Measurements from ENCODE around the gene EPC1.
A peak's percentile ranks its signal among the peaks of the same experiment; 100 is the strongest.

EPC1 gene

GRCh38 chr10:32337350-32337749 is 9.6 kb downstream of the EPC1 start:
- DNase-seq (ENCODE audit: low spot score) = no peak

- no peak for DNase-seq (ENCODE audit: low spot score)
These were observed 13.1 kb downstream of the EPC1 start for GRCh38 chr10:32333849-32334248.

DNA sequence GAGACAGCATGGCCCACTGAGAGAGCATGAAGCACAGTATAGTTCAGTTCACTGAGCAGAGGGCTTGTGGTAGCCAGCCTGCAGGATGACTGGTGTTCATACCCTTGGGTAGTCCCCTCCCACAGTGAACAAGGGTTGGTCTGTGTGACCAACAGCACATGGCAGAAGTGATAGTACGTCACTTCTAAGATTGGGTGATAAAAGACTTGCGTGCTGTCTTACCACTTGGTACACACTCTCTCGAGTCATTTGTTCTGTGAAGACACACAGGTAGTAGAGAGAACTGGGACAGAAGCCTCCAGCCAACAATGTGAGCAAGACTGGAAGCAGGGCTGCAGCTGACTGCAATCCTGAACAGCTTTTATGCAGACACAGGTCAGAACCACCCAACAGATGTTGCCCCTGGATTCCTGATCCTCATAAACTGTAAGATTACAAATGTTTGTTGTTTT is 14.6 kb downstream of the EPC1 start:
- no peak for DNase-seq (ENCODE audit: low spot score)

- DNase-seq (ENCODE audit: low spot score) = no peak
These were observed 15.4 kb downstream of the EPC1 start for GRCh38 chr10:32331606-32332005.

GRCh38 chr10:32330214-32330613 is 16.7 kb downstream of the EPC1 start:
- no peak for DNase-seq (ENCODE audit: low spot score)

DNA sequence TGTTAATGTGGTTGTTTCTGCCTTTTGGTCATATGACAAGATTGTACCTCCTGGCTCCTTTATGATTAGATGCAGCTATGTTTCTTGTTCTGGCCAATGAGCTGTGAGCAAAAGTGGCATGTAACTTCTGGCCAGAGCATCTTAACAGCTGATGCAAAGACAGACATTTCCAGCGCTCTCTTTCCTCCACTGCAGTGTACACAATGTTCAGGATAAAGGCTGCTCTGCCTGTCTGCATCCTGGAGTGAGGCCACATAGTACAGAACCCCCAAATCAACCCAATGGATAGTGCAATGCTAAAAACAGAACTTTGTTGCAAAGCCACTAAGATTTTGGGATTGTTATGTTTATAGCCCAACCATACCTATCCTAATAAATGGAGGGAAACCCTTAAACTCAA is 17.9 kb downstream of the EPC1 start:
- no peak for DNase-seq (ENCODE audit: low spot score)

GRCh38 chr10:32328499-32328898 is 18.5 kb downstream of the EPC1 start:
- DNase-seq (ENCODE audit: low spot score) = no peak

DNA sequence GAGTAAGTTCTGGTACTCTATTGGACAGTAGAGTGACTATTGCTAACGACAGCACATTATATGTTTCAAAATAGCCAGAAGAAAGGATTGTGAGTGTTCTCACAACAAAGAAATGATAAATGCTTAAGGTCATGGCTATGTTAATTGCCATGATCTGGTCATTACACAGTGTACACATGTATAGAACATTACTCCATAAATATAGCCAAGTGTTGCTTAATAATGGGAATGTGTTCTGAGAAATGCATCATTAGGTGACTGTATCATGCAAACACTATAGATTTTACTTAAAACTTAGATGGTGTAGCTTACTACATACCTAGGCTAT is 19.6 kb downstream of the EPC1 start:
- DNase-seq (ENCODE audit: low spot score) = no peak

DNA sequence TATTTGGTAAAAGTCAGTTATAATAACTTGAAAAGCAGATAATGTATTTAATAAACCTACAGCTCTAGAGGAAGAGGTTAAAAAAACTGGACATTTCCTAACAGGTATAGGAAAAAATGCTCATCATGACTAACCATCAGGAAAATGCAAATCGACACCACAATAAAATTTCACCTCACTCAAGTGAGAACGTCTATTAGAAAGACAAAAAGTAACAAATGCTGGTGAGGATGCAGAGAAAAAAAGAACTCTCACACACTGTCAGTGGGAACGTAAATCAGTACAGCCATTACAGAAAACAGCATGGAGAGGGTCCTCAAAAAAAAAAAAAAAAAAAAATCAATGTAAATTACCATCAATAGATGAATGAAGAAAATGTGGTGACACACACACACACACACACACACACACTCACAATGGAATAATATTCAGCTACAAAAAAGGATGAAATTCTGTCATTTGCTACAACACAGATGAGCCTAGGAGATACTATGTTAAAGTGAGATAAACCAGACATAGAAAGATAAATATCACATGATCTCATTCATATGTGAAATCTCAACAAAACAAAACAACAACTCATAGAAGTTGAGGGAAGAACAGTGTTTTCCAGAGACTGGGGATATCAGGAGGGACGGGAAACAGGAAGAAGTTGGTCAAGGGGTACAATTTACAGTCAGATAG is 20.1 kb downstream of the EPC1 start:
- DNase-seq (ENCODE audit: low spot score) = no peak

DNA sequence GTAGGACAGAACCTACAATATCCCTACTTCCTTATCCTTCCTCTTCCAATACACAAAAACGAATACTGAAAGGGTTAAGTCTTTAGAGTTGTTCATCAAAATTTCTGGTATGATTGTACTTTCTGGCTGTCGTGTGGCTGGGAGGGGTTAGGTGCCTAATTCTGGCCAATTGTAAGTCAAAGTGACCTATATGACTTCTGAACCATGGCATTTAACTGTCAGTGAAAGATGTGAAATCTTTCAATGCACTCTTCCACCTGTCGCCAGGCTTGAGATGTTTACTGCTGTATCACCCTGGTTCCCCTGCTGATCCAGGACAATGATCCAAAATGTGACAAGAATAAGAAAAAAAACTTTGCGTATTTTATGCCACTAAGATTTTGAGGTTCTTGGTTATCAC is 20.8 kb downstream of the EPC1 start:
- no peak for DNase-seq (ENCODE audit: low spot score)

GRCh38 chr10:32323051-32323450 is 23.9 kb downstream of the EPC1 start:
- no peak for DNase-seq (ENCODE audit: low spot score)

- DNase-seq (ENCODE audit: low spot score) = no peak
These were observed 25.8 kb downstream of the EPC1 start for GRCh38 chr10:32321016-32321631.

GRCh38 chr10:32318476-32318896 is 28.5 kb downstream of the EPC1 start:
- peak; percentile 31 for DNase-seq (ENCODE audit: low spot score)

GRCh38 chr10:32317795-32318357 is 29.1 kb downstream of the EPC1 start:
- DNase-seq (ENCODE audit: low spot score) = no peak

DNA sequence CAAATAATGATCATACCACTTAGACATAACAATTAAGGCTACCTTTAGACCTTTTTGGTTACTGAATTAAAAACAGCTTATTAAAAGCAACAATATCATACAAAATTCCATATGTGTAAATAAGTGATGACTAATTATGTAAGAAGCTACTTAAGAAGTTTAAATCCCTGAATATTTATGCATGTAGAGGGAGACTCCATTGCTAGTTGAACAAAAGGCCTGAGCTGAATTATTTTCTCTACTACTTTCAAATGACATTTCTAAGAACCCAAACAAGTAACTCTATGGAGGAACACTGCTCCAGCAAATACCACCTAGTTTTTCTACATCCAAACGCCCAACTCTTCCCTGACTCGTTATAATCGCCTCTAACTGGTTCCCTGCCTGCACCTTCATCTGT is 31.5 kb downstream of the EPC1 start:
- no peak for DNase-seq (ENCODE audit: low spot score)

DNA sequence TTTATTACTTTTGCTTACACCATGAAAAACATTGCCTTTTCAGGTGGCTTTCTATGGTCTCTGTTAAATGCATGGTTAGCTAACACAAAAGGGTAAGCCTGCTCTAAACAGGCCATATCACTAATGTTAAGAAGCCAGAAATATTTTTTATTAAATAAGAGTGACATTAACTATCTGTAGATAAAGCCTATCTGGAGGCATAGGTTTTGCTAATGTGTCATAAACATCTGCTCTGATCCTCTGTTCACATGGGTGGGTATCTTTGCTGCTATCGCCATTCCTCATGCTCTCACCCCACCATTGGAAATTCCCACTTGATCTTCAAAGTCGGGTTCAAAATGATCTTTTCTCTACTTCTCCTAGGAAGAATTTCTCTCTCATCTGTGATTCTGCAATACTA is 32.4 kb downstream of the EPC1 start:
- DNase-seq (ENCODE audit: low spot score) = no peak

DNA sequence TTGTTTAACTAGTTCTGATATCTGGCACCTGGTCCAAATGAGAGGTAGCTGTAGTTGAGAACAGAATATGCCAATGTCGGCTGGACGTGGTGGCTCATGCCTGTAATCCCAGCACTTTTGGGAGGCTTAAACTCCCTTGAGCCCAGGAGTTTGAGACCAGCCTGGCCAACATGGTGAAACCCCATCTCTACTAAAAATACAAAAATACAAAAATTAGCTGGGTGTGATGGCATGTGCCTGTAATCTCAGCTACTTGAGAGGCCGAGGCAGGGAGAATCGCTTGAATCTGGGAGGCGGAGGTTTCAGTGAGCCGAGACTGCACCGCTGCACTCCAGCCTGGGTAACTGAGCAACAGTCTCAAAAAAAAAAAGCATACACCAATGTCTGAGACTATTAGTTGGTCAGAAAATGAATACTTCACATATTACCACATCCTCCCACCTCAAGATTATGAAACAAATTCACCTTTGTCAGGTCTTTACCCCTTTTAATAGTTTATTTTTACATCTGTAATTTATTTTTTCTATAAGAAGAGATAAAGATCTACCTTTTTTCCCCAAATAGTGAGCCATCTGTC is 38.8 kb downstream of the EPC1 start:
- no peak for DNase-seq (ENCODE audit: low spot score)

- DNase-seq (ENCODE audit: low spot score) = no peak
These were observed 39.3 kb downstream of the EPC1 start for GRCh38 chr10:32307609-32308008.

DNA sequence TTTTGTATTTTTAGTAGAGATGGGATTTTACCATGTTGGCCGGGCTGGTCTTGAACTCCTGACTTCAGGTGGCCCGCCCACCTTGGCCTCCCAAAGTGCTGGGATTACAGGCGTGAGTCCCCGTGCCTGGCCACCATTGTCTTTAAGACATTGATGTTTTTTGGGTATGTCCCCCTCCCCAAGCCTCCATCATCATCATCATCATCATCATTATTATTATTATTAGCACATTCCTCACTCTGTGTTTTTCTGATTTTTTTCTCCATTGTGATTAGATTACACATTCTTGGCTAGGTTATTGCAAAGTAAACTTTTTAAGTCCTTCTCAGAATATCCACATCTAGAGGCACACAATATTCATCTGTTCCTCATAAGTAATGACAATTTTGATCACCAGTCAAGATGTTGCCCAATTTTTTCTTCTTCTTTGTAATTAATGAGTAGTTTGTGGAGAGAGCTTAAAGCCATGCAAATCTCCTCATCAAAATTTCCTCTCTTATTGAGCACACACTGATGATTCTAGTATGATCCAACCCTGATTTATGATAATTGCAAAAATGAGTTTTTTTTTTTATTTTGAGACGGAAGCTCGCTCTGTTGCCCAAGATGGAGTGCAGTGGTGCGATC is 47.5 kb downstream of the EPC1 start:
- DNase-seq (ENCODE audit: low spot score) = no peak

- peak; percentile 40 for DNase-seq (ENCODE audit: low spot score)
These were observed 48.7 kb downstream of the EPC1 start for GRCh38 chr10:32298075-32298812.

- DNase-seq (ENCODE audit: low spot score) = no peak
These were observed 51.9 kb downstream of the EPC1 start for GRCh38 chr10:32295027-32295426.

DNA sequence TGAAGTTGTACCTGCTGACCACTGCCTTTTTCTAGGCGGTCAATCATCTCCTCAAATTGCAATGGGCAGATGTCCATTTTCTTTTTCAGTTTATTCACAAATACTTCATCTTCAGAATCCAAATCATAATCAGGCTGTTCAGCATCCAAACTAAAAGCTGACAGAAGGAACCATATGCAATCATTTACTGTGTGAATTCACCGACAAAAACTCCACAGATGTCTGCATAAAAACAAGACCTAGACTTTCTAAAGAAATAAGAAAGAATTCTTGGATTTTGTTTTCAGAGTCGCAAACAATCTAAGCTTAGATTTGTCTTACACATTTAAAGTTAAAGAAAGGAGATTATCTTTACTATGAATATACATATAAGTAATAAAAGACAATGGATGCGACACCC is 53.4 kb downstream of the EPC1 start:
- DNase-seq (ENCODE audit: low spot score) = no peak
